Effector memory CD4-positive, alpha-beta T cell (primary cell): Measurements from ENCODE around the gene ZNF699.
"Not testable (repeated sequence)": the region's sequence is repeated elsewhere in the genome, so short reads cannot be mapped to it uniquely, and the experiment has no call there.

Source experiments
- DNase-seq, 3 donors: peaks; one replicate each; pipeline ENCODE4 v3.0.0-alpha.2; 2020
- H3K27ac ChIP-seq: 2 replicates; pipeline ENCODE4 v1.7.0; 2013; ENCODE audit warnings: mild to moderate bottlenecking, low read length, moderate library complexity; ENCODE audit not compliant: insufficient read depth, poor library complexity, severe bottlenecking
- H3K27me3 ChIP-seq: replicated peaks from 2 replicates; pipeline ENCODE4 v1.7.0; 2013; ENCODE audit warnings: mild to moderate bottlenecking, low read length; ENCODE audit not compliant: insufficient read depth, control insufficient read depth, poor library complexity, severe bottlenecking
- H3K36me3 ChIP-seq: 2 replicates; pipeline ENCODE4 v1.7.0; 2013; ENCODE audit warnings: mild to moderate bottlenecking, low read length, moderate library complexity; ENCODE audit not compliant: control insufficient read depth, insufficient read depth
- H3K4me1 ChIP-seq: 2 replicates; pipeline ENCODE4 v1.7.0; 2013; ENCODE audit warnings: low read length, mild to moderate bottlenecking; ENCODE audit not compliant: control insufficient read depth, insufficient read depth, poor library complexity, severe bottlenecking
- H3K4me3 ChIP-seq: 2 replicates; pipeline ENCODE4 v1.7.0; 2013; ENCODE audit warnings: low read length, low read depth, mild to moderate bottlenecking; ENCODE audit not compliant: insufficient read depth, poor library complexity, severe bottlenecking
- H3K9me3 ChIP-seq: 2 replicates; pipeline ENCODE4 v1.7.0; 2013; ENCODE audit warnings: mild to moderate bottlenecking, low read length, moderate library complexity; ENCODE audit not compliant: control insufficient read depth

Gene ZNF699

GRCh38 chr19:9323919-9324583, 14.4 kb upstream of the ZNF699 start, which contains the start of gene ZNF559:
TSS of gene ZNF559 (plus strand) at chr19:9324179. CDS start at chr19:9338550, 14,371 bp downstream.
- Histone ChIP-seq H3K36me3 (no peaks in the 10 kb centered on the region), H3K9me3 (no peaks in the 10 kb centered on the region), H3K4me1 (no peaks in the 10 kb centered on the region), H3K27ac (peak within 1 kb of the TSS; percentile 69), H3K27me3 (no peaks in the 10 kb centered on the region), H3K4me3 (peak within 1 kb of the TSS; percentile 67)
- peak; percentile 94 to 96 (median 95) for DNase-seq

- Histone ChIP-seq H3K27ac (peak overlapping the region; percentile 69), H3K9me3 (no peaks in the 10 kb centered on the region), H3K36me3 (no peaks in the 10 kb centered on the region), H3K4me3 (peak overlapping the region; percentile 67), H3K4me1 (no peaks in the 10 kb centered on the region), H3K27me3 (no peaks in the 10 kb centered on the region)
- DNase-seq = peak in 2 of 3 donors; percentile 32 to 44
Observed at GRCh38 chr19:9323557-9323918, 13.9 kb upstream of the ZNF699 start.

- DNase-seq, H3K27ac ChIP-seq, H3K9me3 ChIP-seq, H3K4me1 ChIP-seq, H3K4me3 ChIP-seq, H3K36me3 ChIP-seq, H3K27me3 ChIP-seq: not testable (repeated sequence)
Observed at GRCh38 chr19:9322201-9322600, 12.6 kb upstream of the ZNF699 start.

- not testable (repeated sequence) for H3K27ac ChIP-seq, H3K36me3 ChIP-seq, H3K4me3 ChIP-seq, DNase-seq, H3K27me3 ChIP-seq, H3K4me1 ChIP-seq, H3K9me3 ChIP-seq
Observed at GRCh38 chr19:9321756-9322155, 12.1 kb upstream of the ZNF699 start.

GRCh38 chr19:9321338-9321737, 11.7 kb upstream of the ZNF699 start:
- H3K9me3 ChIP-seq = no peaks in the 10 kb centered on the region
- no peaks in the 10 kb centered on the region for H3K4me1 ChIP-seq
- H3K27me3 ChIP-seq = no peaks in the 10 kb centered on the region
- no peak overlapping the region for H3K4me3 ChIP-seq
- DNase-seq = no peak
- H3K27ac ChIP-seq = no peak overlapping the region
- no peaks in the 10 kb centered on the region for H3K36me3 ChIP-seq

- Histone ChIP-seq H3K36me3 (no peaks in the 10 kb centered on the region), H3K27me3 (no peaks in the 10 kb centered on the region), H3K9me3 (no peaks in the 10 kb centered on the region), H3K27ac (no peak overlapping the region), H3K4me1 (no peaks in the 10 kb centered on the region), H3K4me3 (no peak overlapping the region)
- no peak for DNase-seq
Observed at GRCh38 chr19:9313756-9314155, 4.1 kb upstream of the ZNF699 start.

GRCh38 chr19:9309974-9310446, 372 bp upstream of the ZNF699 start:
- H3K9me3 ChIP-seq = no peaks in the 10 kb centered on the region
- H3K4me1 ChIP-seq = peaks cover 6% of the 10 kb centered on the region
- peak in 2 of 3 donors; percentile 78 to 80 for DNase-seq
- peak overlapping the region; percentile 94 for H3K27ac ChIP-seq
- H3K27me3 ChIP-seq = no peaks in the 10 kb centered on the region
- H3K4me3 ChIP-seq = peak overlapping the region; percentile 100
- H3K36me3 ChIP-seq = peaks cover 4% of the 10 kb centered on the region

GRCh38 chr19:9308091-9308770, 1.4 kb downstream of the ZNF699 start:
- DNase-seq = no peak
- Histone ChIP-seq H3K27ac (no peak overlapping the region), H3K4me1 (peaks cover 6% of the 10 kb centered on the region), H3K27me3 (no peaks in the 10 kb centered on the region), H3K36me3 (peaks cover 21% of the 10 kb centered on the region), H3K9me3 (peaks cover under 1% of the 10 kb centered on the region), H3K4me3 (peak overlapping the region; percentile 100)

GRCh38 chr19:9306443-9306842, 3.2 kb downstream of the ZNF699 start:
- H3K36me3 ChIP-seq = peaks cover 39% of the 10 kb centered on the region
- H3K27ac ChIP-seq = no peak overlapping the region
- H3K4me3 ChIP-seq = no peak overlapping the region
- DNase-seq = no peak
- peaks cover 6% of the 10 kb centered on the region for H3K9me3 ChIP-seq
- H3K4me1 ChIP-seq = peaks cover 6% of the 10 kb centered on the region
- H3K27me3 ChIP-seq = no peaks in the 10 kb centered on the region

GRCh38 chr19:9296336-9296735, 13.3 kb downstream of the ZNF699 start:
- H3K27me3 ChIP-seq = no peaks in the 10 kb centered on the region
- H3K4me1 ChIP-seq = no peaks in the 10 kb centered on the region
- no peak overlapping the region for H3K27ac ChIP-seq
- DNase-seq = no peak
- peaks cover 73% of the 10 kb centered on the region for H3K36me3 ChIP-seq
- H3K4me3 ChIP-seq = no peak overlapping the region
- H3K9me3 ChIP-seq = peaks cover 54% of the 10 kb centered on the region
